Tibial nerve (tissue), 3 donors: ENCODE data around the gene SP140.

Experiments used
- POLR2A ChIP-seq, 2 donors: fragments of 450-650 bp; IDR thresholded peaks; one replicate each; pipeline ENCODE4 v1.6.1; 2017; ENCODE audit warnings: antibody characterized with exemption in 2 of 2, mild to moderate bottlenecking in 2 of 2, moderate library complexity in 2 of 2
- TF ChIP-seq, protein P1 (sequence below), 5 experiments: fragments of 200-600 bp in 3 of 5; fragments of 450-650 bp in 2 of 5; sonication (generic) in 3 of 5; IDR thresholded peaks; one replicate each; pipeline ENCODE4 v1.5.1; 2016 to 2019; ENCODE audit warnings: antibody characterized with exemption in 5 of 5, mild to moderate bottlenecking in 3 of 5, moderate library complexity in 2 of 5

DNA sequence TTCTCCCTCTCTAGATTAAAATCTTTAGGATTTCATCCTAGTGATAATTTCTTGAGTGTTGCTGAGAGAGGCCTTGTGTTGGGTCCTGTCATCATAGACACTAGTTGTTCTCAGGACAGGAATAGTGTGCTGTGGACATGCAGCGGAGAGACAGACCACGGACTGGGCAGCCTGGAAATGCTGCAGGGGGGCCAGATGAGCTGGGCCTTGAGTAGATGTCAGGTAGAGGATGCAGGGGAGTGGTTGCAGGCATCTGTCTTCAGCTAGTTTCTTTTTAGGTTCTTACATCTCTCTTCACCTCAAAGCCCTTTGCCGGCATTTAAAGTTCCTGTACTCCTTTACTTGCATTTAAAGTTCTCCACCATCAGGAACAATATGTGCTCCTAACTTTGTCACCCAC lies 48.5 kb upstream of the SP140 start:
- TF ChIP-seq, protein P1, sequence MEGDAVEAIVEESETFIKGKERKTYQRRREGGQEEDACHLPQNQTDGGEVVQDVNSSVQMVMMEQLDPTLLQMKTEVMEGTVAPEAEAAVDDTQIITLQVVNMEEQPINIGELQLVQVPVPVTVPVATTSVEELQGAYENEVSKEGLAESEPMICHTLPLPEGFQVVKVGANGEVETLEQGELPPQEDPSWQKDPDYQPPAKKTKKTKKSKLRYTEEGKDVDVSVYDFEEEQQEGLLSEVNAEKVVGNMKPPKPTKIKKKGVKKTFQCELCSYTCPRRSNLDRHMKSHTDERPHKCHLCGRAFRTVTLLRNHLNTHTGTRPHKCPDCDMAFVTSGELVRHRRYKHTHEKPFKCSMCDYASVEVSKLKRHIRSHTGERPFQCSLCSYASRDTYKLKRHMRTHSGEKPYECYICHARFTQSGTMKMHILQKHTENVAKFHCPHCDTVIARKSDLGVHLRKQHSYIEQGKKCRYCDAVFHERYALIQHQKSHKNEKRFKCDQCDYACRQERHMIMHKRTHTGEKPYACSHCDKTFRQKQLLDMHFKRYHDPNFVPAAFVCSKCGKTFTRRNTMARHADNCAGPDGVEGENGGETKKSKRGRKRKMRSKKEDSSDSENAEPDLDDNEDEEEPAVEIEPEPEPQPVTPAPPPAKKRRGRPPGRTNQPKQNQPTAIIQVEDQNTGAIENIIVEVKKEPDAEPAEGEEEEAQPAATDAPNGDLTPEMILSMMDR (IDR thresholded peaks at IDR 0.05), result no peak
- no peak for TF ChIP-seq POLR2A (IDR thresholded peaks at IDR 0.05)
